HEK293 (cell line): ENCODE data around the gene PPY.

Source experiments
- EGR2 ChIP-seq: fragments of 450-650 bp; formaldehyde crosslinking; IDR thresholded peaks from 2 replicates; pipeline ENCODE4 v1.5.1; 2016; ENCODE audit warnings: low read depth, missing biosample characterization, missing genetic modification characterization
- GFI1B ChIP-seq: fragments of 450-650 bp; formaldehyde crosslinking; IDR thresholded peaks from 2 replicates; pipeline ENCODE4 v1.5.1; 2016; ENCODE audit warnings: missing biosample characterization, missing genetic modification characterization
- IKZF3 ChIP-seq: fragments of 450-650 bp; IDR thresholded peaks from 2 replicates; pipeline ENCODE4 v1.5.0; 2018; ENCODE audit warnings: missing biosample characterization, mild to moderate bottlenecking, missing genetic modification characterization, moderate library complexity
- KLF16 ChIP-seq: fragments of 450-650 bp; formaldehyde crosslinking; IDR thresholded peaks from 2 replicates; pipeline ENCODE4 v1.5.1; 2017; ENCODE audit warnings: missing biosample characterization, missing genetic modification characterization
- KLF9 ChIP-seq: fragments of 450-650 bp; formaldehyde crosslinking; IDR thresholded peaks from 2 replicates; pipeline ENCODE4 v1.5.1; 2016; ENCODE audit warnings: missing biosample characterization, missing genetic modification characterization, low read depth
- PRDM1 ChIP-seq: fragments of 450-650 bp; formaldehyde crosslinking; IDR thresholded peaks from 2 replicates; pipeline ENCODE4; 2016; ENCODE audit warnings: missing biosample characterization, missing genetic modification characterization
- RBAK ChIP-seq: fragments of 450-650 bp; formaldehyde crosslinking; IDR thresholded peaks from 2 replicates; pipeline ENCODE4 v1.5.1; 2016; ENCODE audit warnings: missing biosample characterization, missing genetic modification characterization
- SETDB1 ChIP-seq: IDR thresholded peaks from one replicate; pipeline ENCODE4 v1.6.1; 2017; ENCODE audit warnings: mild to moderate bottlenecking, low read length, moderate library complexity, mixed read lengths; ENCODE audit not compliant: insufficient read length
- ZEB2 ChIP-seq: fragments of 450-650 bp; formaldehyde crosslinking; IDR thresholded peaks from 2 replicates; pipeline ENCODE4 v1.5.1; 2016; ENCODE audit warnings: missing biosample characterization, missing genetic modification characterization
- ZNF223 ChIP-seq: fragments of 450-650 bp; formaldehyde crosslinking; IDR thresholded peaks from 2 replicates; pipeline ENCODE4 v1.5.1; 2016; ENCODE audit warnings: missing biosample characterization, missing genetic modification characterization
- ZNF248 ChIP-seq: fragments of 450-650 bp; formaldehyde crosslinking; IDR thresholded peaks from 2 replicates; pipeline ENCODE4 v1.5.1; 2017; ENCODE audit warnings: missing biosample characterization, missing genetic modification characterization
- ZNF302 ChIP-seq: fragments of 450-650 bp; formaldehyde crosslinking; IDR thresholded peaks from 2 replicates; pipeline ENCODE4 v1.5.1; 2016; ENCODE audit warnings: missing biosample characterization, missing genetic modification characterization, low read depth
- ZNF324 ChIP-seq: fragments of 450-650 bp; formaldehyde crosslinking; IDR thresholded peaks from 2 replicates; pipeline ENCODE4 v1.5.1; 2016; ENCODE audit warnings: missing biosample characterization, missing genetic modification characterization
- ZNF404 ChIP-seq: fragments of 450-650 bp; formaldehyde crosslinking; IDR thresholded peaks from 2 replicates; pipeline ENCODE4 v1.5.1; 2017; ENCODE audit warnings: missing biosample characterization, missing genetic modification characterization
- ZNF416 ChIP-seq: fragments of 450-650 bp; formaldehyde crosslinking; IDR thresholded peaks from 2 replicates; pipeline ENCODE4 v1.5.1; 2016; ENCODE audit warnings: missing biosample characterization, missing genetic modification characterization
- ZNF558 ChIP-seq: fragments of 450-650 bp; formaldehyde crosslinking; IDR thresholded peaks from 2 replicates; pipeline ENCODE4 v1.5.1; 2016; ENCODE audit warnings: missing biosample characterization, missing genetic modification characterization
- ZNF600 ChIP-seq: fragments of 450-650 bp; formaldehyde crosslinking; IDR thresholded peaks from 2 replicates; pipeline ENCODE4 v1.5.1; 2016; ENCODE audit warnings: missing biosample characterization, missing genetic modification characterization
- ZNF76 ChIP-seq: fragments of 450-650 bp; formaldehyde crosslinking; IDR thresholded peaks from 2 replicates; pipeline ENCODE4; 2016; ENCODE audit warnings: low read depth, missing biosample characterization, missing genetic modification characterization, borderline replicate concordance
- ZNF837 ChIP-seq: fragments of 450-650 bp; formaldehyde crosslinking; IDR thresholded peaks from 2 replicates; pipeline ENCODE4 v1.5.1; 2016; ENCODE audit warnings: missing biosample characterization, missing genetic modification characterization
- ZSCAN30 ChIP-seq: fragments of 450-650 bp; IDR thresholded peaks from 2 replicates; pipeline ENCODE4 v1.5.1; 2018; ENCODE audit warnings: missing biosample characterization, mild to moderate bottlenecking, missing genetic modification characterization, moderate library complexity
- TF ChIP-seq, protein P1 (sequence below): fragments of 450-650 bp; formaldehyde crosslinking; IDR thresholded peaks from 2 replicates; pipeline ENCODE4 v1.5.1; 2016; ENCODE audit warnings: missing biosample characterization, missing genetic modification characterization, borderline replicate concordance
- TF ChIP-seq, protein P2 (sequence below): fragments of 450-650 bp; formaldehyde crosslinking; IDR thresholded peaks from 2 replicates; pipeline ENCODE4 v1.5.1; 2016; ENCODE audit warnings: missing biosample characterization, missing genetic modification characterization
- TF ChIP-seq, protein P3 (sequence below): fragments of 450-650 bp; formaldehyde crosslinking; IDR thresholded peaks from 2 replicates; pipeline ENCODE4 v1.5.1; 2016; ENCODE audit warnings: missing biosample characterization, missing genetic modification characterization
- TF ChIP-seq, protein P4 (sequence below): fragments of 450-650 bp; formaldehyde crosslinking; conservative IDR thresholded peaks from 2 replicates; pipeline ENCODE4 v1.5.1; 2016; ENCODE audit warnings: low read depth, missing biosample characterization, missing genetic modification characterization
- TF ChIP-seq, protein P5 (sequence below): fragments of 450-650 bp; formaldehyde crosslinking; IDR thresholded peaks from 2 replicates; pipeline ENCODE4 v1.5.1; 2016; ENCODE audit warnings: missing biosample characterization, missing genetic modification characterization

PPY gene

DNA sequence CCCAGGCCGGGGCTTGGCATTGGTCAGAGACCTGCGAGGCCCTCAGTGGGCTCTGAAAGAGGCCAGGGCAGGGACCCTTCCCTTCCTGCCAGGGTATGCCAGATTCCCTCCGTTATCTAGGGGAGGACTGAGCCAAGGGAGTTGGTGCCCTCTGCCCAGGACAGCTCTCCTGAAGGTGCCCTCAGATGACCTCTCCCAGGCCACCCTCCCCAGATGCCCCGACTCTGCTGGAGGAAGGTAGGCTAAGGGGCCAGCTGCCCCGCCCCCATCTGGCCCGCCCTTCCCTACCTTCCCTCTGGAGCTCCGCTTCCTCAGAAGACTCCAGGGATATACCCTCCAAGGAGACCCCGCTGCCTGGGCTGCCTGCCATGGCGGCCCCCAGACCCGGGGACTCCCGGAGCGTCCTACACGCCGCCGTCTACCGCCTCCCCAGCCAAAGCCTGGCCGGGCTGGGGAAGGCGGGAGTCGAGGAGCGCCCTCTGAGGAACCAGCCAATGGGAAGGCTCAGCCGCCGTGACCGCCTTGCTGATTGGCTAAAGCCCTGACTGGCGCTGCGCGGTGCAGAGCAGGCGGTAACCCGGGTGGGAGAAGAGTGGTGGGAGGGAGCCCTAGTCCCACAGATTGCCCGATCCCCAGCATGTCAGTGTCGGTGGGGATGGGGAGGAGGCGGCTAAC lies 42.0 kb downstream of the PPY start (continued):
- TF ChIP-seq, protein P1, sequence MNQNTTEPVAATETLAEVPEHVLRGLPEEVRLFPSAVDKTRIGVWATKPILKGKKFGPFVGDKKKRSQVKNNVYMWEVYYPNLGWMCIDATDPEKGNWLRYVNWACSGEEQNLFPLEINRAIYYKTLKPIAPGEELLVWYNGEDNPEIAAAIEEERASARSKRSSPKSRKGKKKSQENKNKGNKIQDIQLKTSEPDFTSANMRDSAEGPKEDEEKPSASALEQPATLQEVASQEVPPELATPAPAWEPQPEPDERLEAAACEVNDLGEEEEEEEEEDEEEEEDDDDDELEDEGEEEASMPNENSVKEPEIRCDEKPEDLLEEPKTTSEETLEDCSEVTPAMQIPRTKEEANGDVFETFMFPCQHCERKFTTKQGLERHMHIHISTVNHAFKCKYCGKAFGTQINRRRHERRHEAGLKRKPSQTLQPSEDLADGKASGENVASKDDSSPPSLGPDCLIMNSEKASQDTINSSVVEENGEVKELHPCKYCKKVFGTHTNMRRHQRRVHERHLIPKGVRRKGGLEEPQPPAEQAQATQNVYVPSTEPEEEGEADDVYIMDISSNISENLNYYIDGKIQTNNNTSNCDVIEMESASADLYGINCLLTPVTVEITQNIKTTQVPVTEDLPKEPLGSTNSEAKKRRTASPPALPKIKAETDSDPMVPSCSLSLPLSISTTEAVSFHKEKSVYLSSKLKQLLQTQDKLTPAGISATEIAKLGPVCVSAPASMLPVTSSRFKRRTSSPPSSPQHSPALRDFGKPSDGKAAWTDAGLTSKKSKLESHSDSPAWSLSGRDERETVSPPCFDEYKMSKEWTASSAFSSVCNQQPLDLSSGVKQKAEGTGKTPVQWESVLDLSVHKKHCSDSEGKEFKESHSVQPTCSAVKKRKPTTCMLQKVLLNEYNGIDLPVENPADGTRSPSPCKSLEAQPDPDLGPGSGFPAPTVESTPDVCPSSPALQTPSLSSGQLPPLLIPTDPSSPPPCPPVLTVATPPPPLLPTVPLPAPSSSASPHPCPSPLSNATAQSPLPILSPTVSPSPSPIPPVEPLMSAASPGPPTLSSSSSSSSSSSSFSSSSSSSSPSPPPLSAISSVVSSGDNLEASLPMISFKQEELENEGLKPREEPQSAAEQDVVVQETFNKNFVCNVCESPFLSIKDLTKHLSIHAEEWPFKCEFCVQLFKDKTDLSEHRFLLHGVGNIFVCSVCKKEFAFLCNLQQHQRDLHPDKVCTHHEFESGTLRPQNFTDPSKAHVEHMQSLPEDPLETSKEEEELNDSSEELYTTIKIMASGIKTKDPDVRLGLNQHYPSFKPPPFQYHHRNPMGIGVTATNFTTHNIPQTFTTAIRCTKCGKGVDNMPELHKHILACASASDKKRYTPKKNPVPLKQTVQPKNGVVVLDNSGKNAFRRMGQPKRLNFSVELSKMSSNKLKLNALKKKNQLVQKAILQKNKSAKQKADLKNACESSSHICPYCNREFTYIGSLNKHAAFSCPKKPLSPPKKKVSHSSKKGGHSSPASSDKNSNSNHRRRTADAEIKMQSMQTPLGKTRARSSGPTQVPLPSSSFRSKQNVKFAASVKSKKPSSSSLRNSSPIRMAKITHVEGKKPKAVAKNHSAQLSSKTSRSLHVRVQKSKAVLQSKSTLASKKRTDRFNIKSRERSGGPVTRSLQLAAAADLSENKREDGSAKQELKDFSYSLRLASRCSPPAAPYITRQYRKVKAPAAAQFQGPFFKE (tag by site-specific recombination), result no peak
- TF ChIP-seq IKZF3 (tag by site-specific recombination) (no peak), ZNF248 (tag by site-specific recombination) (no peak), ZNF324 (no peak), ZNF558 (no peak), ZNF76 (tag by site-specific recombination) (no peak; the same call in 1 of the 2 replicates), ZNF302 (tag by site-specific recombination) (no peak), ZNF837 (no peak), ZSCAN30 (tag by site-specific recombination) (no peak), PRDM1 (tag by site-specific recombination) (no peak), ZNF404 (tag by site-specific recombination) (no peak), KLF16 (no peak), ZNF223 (no peak), SETDB1 (no peak), EGR2 (tag by site-specific recombination) (peak; percentile 84), KLF9 (tag by site-specific recombination) (no peak; the same call in none of the 2 replicates), ZNF416 (tag by site-specific recombination) (no peak), GFI1B (tag by site-specific recombination) (no peak), RBAK (tag by site-specific recombination) (no peak), ZEB2 (tag by site-specific recombination) (peak; percentile 52; the same call in 1 of the 2 replicates), ZNF600 (tag by site-specific recombination) (peak; percentile 95)
- TF ChIP-seq, protein P2, sequence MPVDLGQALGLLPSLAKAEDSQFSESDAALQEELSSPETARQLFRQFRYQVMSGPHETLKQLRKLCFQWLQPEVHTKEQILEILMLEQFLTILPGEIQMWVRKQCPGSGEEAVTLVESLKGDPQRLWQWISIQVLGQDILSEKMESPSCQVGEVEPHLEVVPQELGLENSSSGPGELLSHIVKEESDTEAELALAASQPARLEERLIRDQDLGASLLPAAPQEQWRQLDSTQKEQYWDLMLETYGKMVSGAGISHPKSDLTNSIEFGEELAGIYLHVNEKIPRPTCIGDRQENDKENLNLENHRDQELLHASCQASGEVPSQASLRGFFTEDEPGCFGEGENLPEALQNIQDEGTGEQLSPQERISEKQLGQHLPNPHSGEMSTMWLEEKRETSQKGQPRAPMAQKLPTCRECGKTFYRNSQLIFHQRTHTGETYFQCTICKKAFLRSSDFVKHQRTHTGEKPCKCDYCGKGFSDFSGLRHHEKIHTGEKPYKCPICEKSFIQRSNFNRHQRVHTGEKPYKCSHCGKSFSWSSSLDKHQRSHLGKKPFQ (tag by site-specific recombination), result no peak
- TF ChIP-seq, protein P3, sequence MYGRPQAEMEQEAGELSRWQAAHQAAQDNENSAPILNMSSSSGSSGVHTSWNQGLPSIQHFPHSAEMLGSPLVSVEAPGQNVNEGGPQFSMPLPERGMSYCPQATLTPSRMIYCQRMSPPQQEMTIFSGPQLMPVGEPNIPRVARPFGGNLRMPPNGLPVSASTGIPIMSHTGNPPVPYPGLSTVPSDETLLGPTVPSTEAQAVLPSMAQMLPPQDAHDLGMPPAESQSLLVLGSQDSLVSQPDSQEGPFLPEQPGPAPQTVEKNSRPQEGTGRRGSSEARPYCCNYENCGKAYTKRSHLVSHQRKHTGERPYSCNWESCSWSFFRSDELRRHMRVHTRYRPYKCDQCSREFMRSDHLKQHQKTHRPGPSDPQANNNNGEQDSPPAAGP (tag by site-specific recombination), result peak; percentile 48; the same call in 1 of the 2 replicates
- TF ChIP-seq, protein P4, sequence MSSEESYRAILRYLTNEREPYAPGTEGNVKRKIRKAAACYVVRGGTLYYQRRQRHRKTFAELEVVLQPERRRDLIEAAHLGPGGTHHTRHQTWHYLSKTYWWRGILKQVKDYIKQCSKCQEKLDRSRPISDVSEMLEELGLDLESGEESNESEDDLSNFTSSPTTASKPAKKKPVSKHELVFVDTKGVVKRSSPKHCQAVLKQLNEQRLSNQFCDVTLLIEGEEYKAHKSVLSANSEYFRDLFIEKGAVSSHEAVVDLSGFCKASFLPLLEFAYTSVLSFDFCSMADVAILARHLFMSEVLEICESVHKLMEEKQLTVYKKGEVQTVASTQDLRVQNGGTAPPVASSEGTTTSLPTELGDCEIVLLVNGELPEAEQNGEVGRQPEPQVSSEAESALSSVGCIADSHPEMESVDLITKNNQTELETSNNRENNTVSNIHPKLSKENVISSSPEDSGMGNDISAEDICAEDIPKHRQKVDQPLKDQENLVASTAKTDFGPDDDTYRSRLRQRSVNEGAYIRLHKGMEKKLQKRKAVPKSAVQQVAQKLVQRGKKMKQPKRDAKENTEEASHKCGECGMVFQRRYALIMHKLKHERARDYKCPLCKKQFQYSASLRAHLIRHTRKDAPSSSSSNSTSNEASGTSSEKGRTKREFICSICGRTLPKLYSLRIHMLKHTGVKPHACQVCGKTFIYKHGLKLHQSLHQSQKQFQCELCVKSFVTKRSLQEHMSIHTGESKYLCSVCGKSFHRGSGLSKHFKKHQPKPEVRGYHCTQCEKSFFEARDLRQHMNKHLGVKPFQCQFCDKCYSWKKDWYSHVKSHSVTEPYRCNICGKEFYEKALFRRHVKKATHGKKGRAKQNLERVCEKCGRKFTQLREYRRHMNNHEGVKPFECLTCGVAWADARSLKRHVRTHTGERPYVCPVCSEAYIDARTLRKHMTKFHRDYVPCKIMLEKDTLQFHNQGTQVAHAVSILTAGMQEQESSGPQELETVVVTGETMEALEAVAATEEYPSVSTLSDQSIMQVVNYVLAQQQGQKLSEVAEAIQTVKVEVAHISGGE (tag by site-specific recombination), result no peak
- TF ChIP-seq, protein P5, sequence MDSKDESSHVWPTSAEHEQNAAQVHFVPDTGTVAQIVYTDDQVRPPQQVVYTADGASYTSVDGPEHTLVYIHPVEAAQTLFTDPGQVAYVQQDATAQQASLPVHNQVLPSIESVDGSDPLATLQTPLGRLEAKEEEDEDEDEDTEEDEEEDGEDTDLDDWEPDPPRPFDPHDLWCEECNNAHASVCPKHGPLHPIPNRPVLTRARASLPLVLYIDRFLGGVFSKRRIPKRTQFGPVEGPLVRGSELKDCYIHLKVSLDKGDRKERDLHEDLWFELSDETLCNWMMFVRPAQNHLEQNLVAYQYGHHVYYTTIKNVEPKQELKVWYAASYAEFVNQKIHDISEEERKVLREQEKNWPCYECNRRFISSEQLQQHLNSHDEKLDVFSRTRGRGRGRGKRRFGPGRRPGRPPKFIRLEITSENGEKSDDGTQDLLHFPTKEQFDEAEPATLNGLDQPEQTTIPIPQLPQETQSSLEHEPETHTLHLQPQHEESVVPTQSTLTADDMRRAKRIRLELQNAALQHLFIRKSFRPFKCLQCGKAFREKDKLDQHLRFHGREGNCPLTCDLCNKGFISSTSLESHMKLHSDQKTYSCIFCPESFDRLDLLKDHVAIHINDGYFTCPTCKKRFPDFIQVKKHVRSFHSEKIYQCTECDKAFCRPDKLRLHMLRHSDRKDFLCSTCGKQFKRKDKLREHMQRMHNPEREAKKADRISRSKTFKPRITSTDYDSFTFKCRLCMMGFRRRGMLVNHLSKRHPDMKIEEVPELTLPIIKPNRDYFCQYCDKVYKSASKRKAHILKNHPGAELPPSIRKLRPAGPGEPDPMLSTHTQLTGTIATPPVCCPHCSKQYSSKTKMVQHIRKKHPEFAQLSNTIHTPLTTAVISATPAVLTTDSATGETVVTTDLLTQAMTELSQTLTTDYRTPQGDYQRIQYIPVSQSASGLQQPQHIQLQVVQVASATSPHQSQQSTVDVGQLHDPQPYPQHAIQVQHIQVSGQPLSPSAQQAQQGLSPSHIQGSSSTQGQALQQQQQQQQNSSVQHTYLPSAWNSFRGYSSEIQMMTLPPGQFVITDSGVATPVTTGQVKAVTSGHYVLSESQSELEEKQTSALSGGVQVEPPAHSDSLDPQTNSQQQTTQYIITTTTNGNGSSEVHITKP (tag by site-specific recombination), result no peak
